ENCODE results near the gene ASTN2. TPM values are rescaled to one million over a fixed set of nuclear protein-coding genes. Genes with fewer than 3 reads are reported as not detected.

The ASTN2 gene
- total RNA-seq, 5 donors from 2014 or later (not counting 1 experiment from before 2014, with no cell fraction given): 3.7 to 4.8 (median 4.4) TPM

DNA sequence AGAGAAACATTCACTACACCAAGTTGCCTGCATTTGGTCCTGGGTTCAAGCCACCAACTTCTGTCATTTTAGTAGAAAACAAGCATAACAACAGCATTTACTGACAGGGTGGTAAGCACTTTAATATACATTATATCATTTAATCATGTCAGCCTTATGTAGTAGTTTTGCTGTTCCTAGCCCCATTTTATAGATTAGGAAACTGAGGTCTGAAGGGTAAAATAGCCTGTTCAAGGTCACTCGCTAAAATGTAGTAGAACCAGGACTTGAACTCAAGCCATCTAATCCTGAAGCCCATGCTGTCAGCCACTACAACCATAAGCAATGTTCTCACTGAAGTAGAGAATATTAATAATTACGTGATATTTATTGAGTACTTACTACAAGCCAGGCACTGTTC, 787.4 kb downstream of the ASTN2 start:
- H3K27ac Mint-ChIP-seq: no peak overlapping the region
- H3K9me3 ChIP-seq: no peaks in the 10 kb centered on the region
- H3K4me3 ChIP-seq (ENCODE audit: control insufficient read depth in 1 of 2, extremely low read depth in 1 of 2, low read length in 1 of 2): no peak overlapping the region
- no peak overlapping the region for H3K4me3 Mint-ChIP-seq
- POLR2A ChIA-PET: no interaction called here
- peaks cover 29% of the 10 kb centered on the region for H3K36me3 Mint-ChIP-seq
- ATAC-seq (replicated peaks in 1 of 4) (no peak), DNase-seq (no peak)
- WGBS (ENCODE audit: insufficient coverage): no CpG with 5 or more reads among the region's 2 CpGs
- H3K4me1 Mint-ChIP-seq: no peaks in the 10 kb centered on the region
- H3K4me1 ChIP-seq (ENCODE audit: control insufficient read depth in 1 of 2, extremely low read depth in 1 of 2, insufficient read depth in 2 of 2, low read length in 2 of 2): no peaks in the 10 kb centered on the region
- no peaks in the 10 kb centered on the region for H3K36me3 ChIP-seq (ENCODE audit: control insufficient read depth in 2 of 2, extremely low read depth in 1 of 2, insufficient read depth in 1 of 2, low read length in 1 of 2)
- H3K27ac ChIP-seq (ENCODE audit: low read length): no peak overlapping the region
- no peaks in the 10 kb centered on the region for H3K27me3 Mint-ChIP-seq
- peaks cover 0 to 5% (median 0%) of the 10 kb centered on the region in 3 donors for H3K9me3 Mint-ChIP-seq
- CTCF ChIA-PET: no interaction called here
- H3K27me3 ChIP-seq (replicated peaks in 1 of 2; ENCODE audit: control insufficient read depth in 2 of 2, extremely low read depth in 1 of 2, insufficient read depth in 2 of 2, low read length in 1 of 2): no peaks in the 10 kb centered on the region

DNA sequence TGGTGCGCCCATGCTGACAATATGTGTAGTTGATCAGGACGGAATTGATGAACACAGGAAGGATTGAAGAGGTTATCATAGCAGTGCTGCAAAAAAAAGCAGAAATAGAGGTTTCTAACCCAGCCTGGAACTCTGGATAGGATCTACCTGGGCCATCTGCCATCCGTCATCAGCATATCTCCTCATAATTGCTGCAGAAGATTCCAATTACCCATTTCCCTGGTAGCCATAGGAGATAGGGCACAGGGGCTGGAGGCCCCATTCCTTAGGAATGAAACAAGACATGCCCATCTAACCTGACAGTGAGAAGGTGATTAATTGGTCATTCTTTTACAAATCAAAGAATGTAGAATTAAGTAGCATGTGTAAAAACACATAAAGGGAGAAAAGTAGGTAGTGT, 788.1 kb downstream of the ASTN2 start:
- no peaks in the 10 kb centered on the region for H3K9me3 ChIP-seq
- Mint-ChIP-seq H3K27me3 (no peaks in the 10 kb centered on the region), H3K27ac (no peak overlapping the region), H3K4me3 (no peak overlapping the region), H3K9me3 (peaks cover 0 to 5% (median 0%) of the 10 kb centered on the region in 3 donors), H3K36me3 (peaks cover 28% of the 10 kb centered on the region), H3K4me1 (no peaks in the 10 kb centered on the region)
- WGBS (ENCODE audit: insufficient coverage): 86% methylated on average over 2 of the region's 3 CpGs
- CTCF ChIA-PET: no interaction called here
- ATAC-seq (replicated peaks in 1 of 4): no peak
- H3K27ac ChIP-seq (ENCODE audit: low read length): no peak overlapping the region
- no peaks in the 10 kb centered on the region for H3K36me3 ChIP-seq (ENCODE audit: control insufficient read depth in 2 of 2, extremely low read depth in 1 of 2, insufficient read depth in 1 of 2, low read length in 1 of 2)
- H3K4me3 ChIP-seq (ENCODE audit: control insufficient read depth in 1 of 2, extremely low read depth in 1 of 2, low read length in 1 of 2): no peak overlapping the region
- H3K4me1 ChIP-seq (ENCODE audit: control insufficient read depth in 1 of 2, extremely low read depth in 1 of 2, insufficient read depth in 2 of 2, low read length in 2 of 2): no peaks in the 10 kb centered on the region
- no peaks in the 10 kb centered on the region for H3K27me3 ChIP-seq (replicated peaks in 1 of 2; ENCODE audit: control insufficient read depth in 2 of 2, extremely low read depth in 1 of 2, insufficient read depth in 2 of 2, low read length in 1 of 2)
- POLR2A ChIA-PET: no interaction called here
- DNase-seq: no peak

DNA sequence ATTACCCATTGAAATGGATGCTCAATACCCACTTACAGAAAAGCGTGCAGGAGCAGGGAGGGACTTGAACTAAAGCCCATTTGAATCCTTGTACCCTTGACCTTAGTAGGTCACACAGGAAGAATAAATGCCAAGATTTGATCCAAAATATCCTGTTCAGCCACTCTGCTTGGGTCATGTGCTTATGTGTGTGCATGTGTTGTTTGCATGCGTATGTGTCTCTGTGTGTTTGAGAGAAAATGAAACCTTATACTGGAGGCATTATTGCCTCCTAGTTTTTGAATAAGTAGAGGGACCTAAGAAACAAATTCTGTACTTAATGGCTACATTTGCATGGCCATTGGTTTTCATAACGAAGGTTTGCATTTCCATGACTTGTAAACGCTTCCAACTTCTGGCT, 791.1 kb downstream of the ASTN2 start:
- Mint-ChIP-seq H3K27ac (no peak overlapping the region), H3K4me1 (no peaks in the 10 kb centered on the region), H3K9me3 (peaks cover 0 to 5% (median 0%) of the 10 kb centered on the region in 3 donors), H3K4me3 (no peak overlapping the region), H3K36me3 (peaks cover 31% of the 10 kb centered on the region), H3K27me3 (no peaks in the 10 kb centered on the region)
- no peak overlapping the region for H3K27ac ChIP-seq (ENCODE audit: low read length)
- H3K27me3 ChIP-seq (replicated peaks in 1 of 2; ENCODE audit: control insufficient read depth in 2 of 2, extremely low read depth in 1 of 2, insufficient read depth in 2 of 2, low read length in 1 of 2): no peaks in the 10 kb centered on the region
- WGBS (ENCODE audit: insufficient coverage): 100% methylated on average over 1 of the region's 4 CpGs
- no peaks in the 10 kb centered on the region for H3K4me1 ChIP-seq (ENCODE audit: control insufficient read depth in 1 of 2, extremely low read depth in 1 of 2, insufficient read depth in 2 of 2, low read length in 2 of 2)
- no peak for ATAC-seq (replicated peaks in 1 of 4)
- ChIA-PET POLR2A (interaction anchor here in 1 of 2 donors (0.6 kb wide), 1 partner anchor 26 kb away, joined by 3 read pairs; no protein-coding TSS in a partner anchor), CTCF (no interaction called here)
- no peaks in the 10 kb centered on the region for H3K9me3 ChIP-seq
- no peaks in the 10 kb centered on the region for H3K36me3 ChIP-seq (ENCODE audit: control insufficient read depth in 2 of 2, extremely low read depth in 1 of 2, insufficient read depth in 1 of 2, low read length in 1 of 2)
- DNase-seq: no peak
- no peak overlapping the region for H3K4me3 ChIP-seq (ENCODE audit: control insufficient read depth in 1 of 2, extremely low read depth in 1 of 2, low read length in 1 of 2)

- peaks cover 0 to 11% (median 4%) of the 10 kb centered on the region in 3 donors for H3K9me3 Mint-ChIP-seq
- WGBS (ENCODE audit: insufficient coverage): no CpG with 5 or more reads among the region's 3 CpGs
- Histone ChIP-seq H3K36me3 (ENCODE audit: control insufficient read depth in 2 of 2, extremely low read depth in 1 of 2, insufficient read depth in 1 of 2, low read length in 1 of 2) (peaks cover 0 to 2% of the 10 kb centered on the region in 2 donors), H3K27ac (ENCODE audit: low read length) (no peak overlapping the region), H3K9me3 (no peaks in the 10 kb centered on the region), H3K4me1 (ENCODE audit: control insufficient read depth in 1 of 2, extremely low read depth in 1 of 2, insufficient read depth in 2 of 2, low read length in 2 of 2) (no peaks in the 10 kb centered on the region), H3K27me3 (replicated peaks in 1 of 2; ENCODE audit: control insufficient read depth in 2 of 2, extremely low read depth in 1 of 2, insufficient read depth in 2 of 2, low read length in 1 of 2) (no peaks in the 10 kb centered on the region), H3K4me3 (ENCODE audit: control insufficient read depth in 1 of 2, extremely low read depth in 1 of 2, low read length in 1 of 2) (no peak overlapping the region)
- DNase-seq: no peak
- H3K4me1 Mint-ChIP-seq: no peaks in the 10 kb centered on the region
- ChIA-PET POLR2A (no interaction called here), CTCF (no interaction called here)
- no peak overlapping the region for H3K4me3 Mint-ChIP-seq
- no peak overlapping the region for H3K27ac Mint-ChIP-seq
- no peaks in the 10 kb centered on the region for H3K27me3 Mint-ChIP-seq
- peaks cover 61% of the 10 kb centered on the region for H3K36me3 Mint-ChIP-seq
- no peak for ATAC-seq (replicated peaks in 1 of 4)
Observed at GRCh38 chr9:116617389-116617788, 797.5 kb downstream of the ASTN2 start.

- no peak overlapping the region for H3K27ac ChIP-seq (ENCODE audit: low read length)
- no peak overlapping the region for H3K4me3 ChIP-seq (ENCODE audit: control insufficient read depth in 1 of 2, extremely low read depth in 1 of 2, low read length in 1 of 2)
- Mint-ChIP-seq H3K27me3 (no peaks in the 10 kb centered on the region), H3K4me3 (no peak overlapping the region), H3K4me1 (no peaks in the 10 kb centered on the region), H3K9me3 (peaks cover 0 to 11% (median 7%) of the 10 kb centered on the region in 3 donors), H3K36me3 (peaks cover 62% of the 10 kb centered on the region), H3K27ac (no peak overlapping the region)
- ChIA-PET POLR2A (no interaction called here), CTCF (no interaction called here)
- 57% methylated on average over 1 of the region's 5 CpGs for WGBS (ENCODE audit: insufficient coverage)
- no peaks in the 10 kb centered on the region for H3K9me3 ChIP-seq
- DNase-seq (no peak), ATAC-seq (replicated peaks in 1 of 4) (no peak)
- no peaks in the 10 kb centered on the region for H3K4me1 ChIP-seq (ENCODE audit: control insufficient read depth in 1 of 2, extremely low read depth in 1 of 2, insufficient read depth in 2 of 2, low read length in 2 of 2)
- H3K27me3 ChIP-seq (replicated peaks in 1 of 2; ENCODE audit: control insufficient read depth in 2 of 2, extremely low read depth in 1 of 2, insufficient read depth in 2 of 2, low read length in 1 of 2): no peaks in the 10 kb centered on the region
- peaks cover 0 to 2% of the 10 kb centered on the region in 2 donors for H3K36me3 ChIP-seq (ENCODE audit: control insufficient read depth in 2 of 2, extremely low read depth in 1 of 2, insufficient read depth in 1 of 2, low read length in 1 of 2)
Observed at GRCh38 chr9:116616304-116616914, 798.4 kb downstream of the ASTN2 start.

GRCh38 chr9:116608064-116608463, 806.8 kb downstream of the ASTN2 start:
- Mint-ChIP-seq H3K27ac (no peak overlapping the region), H3K4me3 (no peak overlapping the region), H3K36me3 (peaks cover 52% of the 10 kb centered on the region), H3K27me3 (no peaks in the 10 kb centered on the region), H3K9me3 (peaks cover 0 to 12% (median 0%) of the 10 kb centered on the region in 3 donors), H3K4me1 (no peaks in the 10 kb centered on the region)
- POLR2A ChIA-PET: interaction anchor here in 1 of 2 donors (0.6 kb wide), 1 partner anchor 369 kb away, joined by 3 read pairs; no protein-coding TSS in a partner anchor
- DNase-seq: no peak
- no peak for ATAC-seq (replicated peaks in 1 of 4)
- CTCF ChIA-PET: no interaction called here
- H3K4me3 ChIP-seq (ENCODE audit: control insufficient read depth in 1 of 2, extremely low read depth in 1 of 2, low read length in 1 of 2): no peak overlapping the region
- no peaks in the 10 kb centered on the region for H3K27me3 ChIP-seq (replicated peaks in 1 of 2; ENCODE audit: control insufficient read depth in 2 of 2, extremely low read depth in 1 of 2, insufficient read depth in 2 of 2, low read length in 1 of 2)
- no peaks in the 10 kb centered on the region for H3K9me3 ChIP-seq
- WGBS (ENCODE audit: insufficient coverage): 100% methylated on average over 1 of the region's 1 CpG
- H3K36me3 ChIP-seq (ENCODE audit: control insufficient read depth in 2 of 2, extremely low read depth in 1 of 2, insufficient read depth in 1 of 2, low read length in 1 of 2): peaks cover 0 to 4% of the 10 kb centered on the region in 2 donors
- no peaks in the 10 kb centered on the region for H3K4me1 ChIP-seq (ENCODE audit: control insufficient read depth in 1 of 2, extremely low read depth in 1 of 2, insufficient read depth in 2 of 2, low read length in 2 of 2)
- H3K27ac ChIP-seq (ENCODE audit: low read length): no peak overlapping the region
